Heart right ventricle (tissue), 16 donors: ENCODE measurements around the gene WASF2. TPM values are rescaled to one million over a fixed set of nuclear protein-coding genes. Genes with fewer than 3 reads are reported as not detected.
"Not testable (repeated sequence)": the region's sequence is repeated elsewhere in the genome, so short reads cannot be mapped to it uniquely, and the experiment has no call there.

Experiments
- ATAC-seq, 8 donors: fragments of 200-7000 bp; cut with Tn5 transposase; one replicate each; pipeline ENCODE4 v1.9.1; 2020; ENCODE audit warnings: mild to moderate bottlenecking in 8 of 8, moderate library complexity in 8 of 8, moderate number of reproducible peaks in 1 of 8
- DNase-seq, 2 donors: peaks; one replicate each; pipeline ENCODE4 v3.0.0-alpha.2; 2020
- H3K27ac ChIP-seq, 10 donors: fragments of 200-600 bp; sonication (generic) in 2 of 10; one replicate each; pipeline versions ENCODE4 v1.5.0 to v1.8.0; 2020 to 2022; ENCODE audit warnings: mild to moderate bottlenecking in 3 of 10
- H3K27me3 ChIP-seq, 7 donors: fragments of 200-600 bp; one replicate each; pipeline ENCODE4 v1.8.0; 2021 to 2022; ENCODE audit warnings: mild to moderate bottlenecking in 2 of 7
- H3K36me3 ChIP-seq, 9 donors: fragments of 200-600 bp; sonication (generic) in 1 of 9; one replicate each; pipeline versions ENCODE4 v1.5.0 to v1.8.0; 2020 to 2022; ENCODE audit warnings: mild to moderate bottlenecking in 2 of 9
- H3K4me1 ChIP-seq, 9 donors: fragments of 200-600 bp; sonication (generic) in 1 of 9; one replicate each; pipeline versions ENCODE4 v1.5.0 to v1.8.0; 2020 to 2022; ENCODE audit warnings: mild to moderate bottlenecking in 4 of 9
- H3K4me3 ChIP-seq, 10 donors: fragments of 200-600 bp; sonication (generic) in 2 of 10; one replicate each; pipeline versions ENCODE4 v1.5.0 to v1.8.0; 2020 to 2022; ENCODE audit warnings: mild to moderate bottlenecking in 7 of 10, moderate library complexity in 2 of 10
- H3K9me3 ChIP-seq, 11 donors: fragments of 200-600 bp in 10 of 11; sonication (generic) in 2 of 11; one replicate each; pipeline versions ENCODE4 v1.5.0 to v1.8.0; 2013 to 2022; ENCODE audit warnings: mild to moderate bottlenecking in 2 of 11, control low read depth in 1 of 11, moderate library complexity in 1 of 11
- WGBS, 2 donors: extraction: QIAGEN DNeasy Blood & Tissue Kit; methylation state at CpG; one replicate each; pipeline ENCODE4 v1.1.7; 2013; ENCODE audit warnings: inconsistent platforms in 1 of 2; 5-methylcytosine and 5-hydroxymethylcytosine counted together
- intact Hi-C, 10 donors: fragments of 100-400 bp; cut with DNase I; formaldehyde crosslinking; loops; one replicate each; pipeline versions ENCODE4 v1.11.1 to v1.14.2; 2022
- polyA plus RNA-seq, 2 donors: library from polyadenylated mRNA; stranded (reverse); fragments of 200-250 nt; gene quantifications; one replicate each; pipeline ENCODE4 v1.2.3, GENCODE V29; 2013
- total RNA-seq, 10 donors: library from RNA; stranded (reverse); fragmentation: NEBNext Ultra II Directional in 3 of 10; extraction: Animal tissue kit (Norgen Biotek cat#: 25700) in 3 of 10; gene quantifications; one replicate each; pipeline versions ENCODE4 v1.2.1 to v1.2.4, GENCODE V29; 2021 to 2023
- TF ChIP-seq, protein P1 (sequence below), 9 donors: fragments of 200-600 bp; sonication (generic) in 2 of 9; IDR thresholded peaks; one replicate each; pipeline versions ENCODE4 v1.5.0 to v1.8.0; 2021 to 2022; ENCODE audit warnings: antibody characterized with exemption in 9 of 9, mild to moderate bottlenecking in 5 of 9, moderate library complexity in 1 of 9
- donor health status: Arrhythmogenic right ventricular cardiomyopathy.
- donor health status: ischemic (EF 13 %, LVEDD 7.1; RV severe dilation, severe dysfunction).
- donor health status: healthy with polysubstance abuse.
- donor health status: DM: no; HTN: yes; CAD: no.
- donor health status: DM: no; HTN: no; CAD: no.
- donor health status: ischemic (EF 25% LVEDD 6.9; RV normal size, moderate dysfunction).
- donor health status: ischemic (EF 25% LVEDD 5.7; RV mildly dilated, moderate dysfunction).
- donor health status: healthy.
- donor health status: DM: yes; HTN: yes; CAD: no.
- donor health status: Ischemic cardiomyopathy.
- donor health status: ischemic (EF 35%, LVEDD 5.7; RV mildly dilated, moderate dysfunction).
- donor health status: nonischemic (EF 11% LVEDD 7.7; RV severe dilation, severe dysfunction).
- donor health status: DM: yes; HTN: yes; CAD: no.
- donor health status: PGD.
- donor health status: ischemic (EF 29% LVEDD 5.4; RV normal size, mild dysfunction).
- donor health status: nonischemic (EF 23%, LVEDD 6.1; RV moderate dilation, normal function).

Gene WASF2
- total and polyA plus RNA-seq, 12 donors, result 19.6 to 75.4 (median 50.5) TPM

DNA sequence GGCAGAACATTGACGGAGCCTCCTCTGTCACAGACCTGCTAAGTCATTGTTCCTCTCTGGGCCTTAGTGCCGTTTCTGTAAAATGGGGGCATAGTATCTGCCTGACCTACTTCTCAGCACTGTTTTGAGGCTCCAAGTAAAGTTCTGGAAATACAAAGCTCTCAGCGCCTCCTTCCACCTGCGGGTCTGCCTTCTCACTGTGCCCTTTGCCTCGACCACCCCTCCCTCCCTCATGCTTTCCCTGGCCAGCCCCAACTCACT is 15.4 kb upstream of the WASF2 start:
- DNase-seq (no peak), ATAC-seq (no peak)
- Histone ChIP-seq H3K9me3 (no peaks in the 10 kb centered on the region), H3K27ac (peak overlapping the region; percentile 88 to 99 (median 97)), H3K4me3 (no peak overlapping the region), H3K4me1 (peaks cover 20 to 44% (median 30%) of the 10 kb centered on the region in 9 donors), H3K36me3 (no peaks in the 10 kb centered on the region), H3K27me3 (no peaks in the 10 kb centered on the region)
- TF ChIP-seq, protein P1, sequence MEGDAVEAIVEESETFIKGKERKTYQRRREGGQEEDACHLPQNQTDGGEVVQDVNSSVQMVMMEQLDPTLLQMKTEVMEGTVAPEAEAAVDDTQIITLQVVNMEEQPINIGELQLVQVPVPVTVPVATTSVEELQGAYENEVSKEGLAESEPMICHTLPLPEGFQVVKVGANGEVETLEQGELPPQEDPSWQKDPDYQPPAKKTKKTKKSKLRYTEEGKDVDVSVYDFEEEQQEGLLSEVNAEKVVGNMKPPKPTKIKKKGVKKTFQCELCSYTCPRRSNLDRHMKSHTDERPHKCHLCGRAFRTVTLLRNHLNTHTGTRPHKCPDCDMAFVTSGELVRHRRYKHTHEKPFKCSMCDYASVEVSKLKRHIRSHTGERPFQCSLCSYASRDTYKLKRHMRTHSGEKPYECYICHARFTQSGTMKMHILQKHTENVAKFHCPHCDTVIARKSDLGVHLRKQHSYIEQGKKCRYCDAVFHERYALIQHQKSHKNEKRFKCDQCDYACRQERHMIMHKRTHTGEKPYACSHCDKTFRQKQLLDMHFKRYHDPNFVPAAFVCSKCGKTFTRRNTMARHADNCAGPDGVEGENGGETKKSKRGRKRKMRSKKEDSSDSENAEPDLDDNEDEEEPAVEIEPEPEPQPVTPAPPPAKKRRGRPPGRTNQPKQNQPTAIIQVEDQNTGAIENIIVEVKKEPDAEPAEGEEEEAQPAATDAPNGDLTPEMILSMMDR (IDR thresholded peaks at IDR 0.05), result no peak
- 37 to 51% methylated on average over 5 of the region's 5 CpGs for WGBS, 2 donors
- intact Hi-C loops, result loop anchor here in 3 of 10 donors (2.0 to 10.0 kb wide), 3 partner anchors 15 to 99 kb away; partner anchors contain the start of genes AHDC1 (in 2 of the 3) and WASF2 (in 1 of the 3)

DNA sequence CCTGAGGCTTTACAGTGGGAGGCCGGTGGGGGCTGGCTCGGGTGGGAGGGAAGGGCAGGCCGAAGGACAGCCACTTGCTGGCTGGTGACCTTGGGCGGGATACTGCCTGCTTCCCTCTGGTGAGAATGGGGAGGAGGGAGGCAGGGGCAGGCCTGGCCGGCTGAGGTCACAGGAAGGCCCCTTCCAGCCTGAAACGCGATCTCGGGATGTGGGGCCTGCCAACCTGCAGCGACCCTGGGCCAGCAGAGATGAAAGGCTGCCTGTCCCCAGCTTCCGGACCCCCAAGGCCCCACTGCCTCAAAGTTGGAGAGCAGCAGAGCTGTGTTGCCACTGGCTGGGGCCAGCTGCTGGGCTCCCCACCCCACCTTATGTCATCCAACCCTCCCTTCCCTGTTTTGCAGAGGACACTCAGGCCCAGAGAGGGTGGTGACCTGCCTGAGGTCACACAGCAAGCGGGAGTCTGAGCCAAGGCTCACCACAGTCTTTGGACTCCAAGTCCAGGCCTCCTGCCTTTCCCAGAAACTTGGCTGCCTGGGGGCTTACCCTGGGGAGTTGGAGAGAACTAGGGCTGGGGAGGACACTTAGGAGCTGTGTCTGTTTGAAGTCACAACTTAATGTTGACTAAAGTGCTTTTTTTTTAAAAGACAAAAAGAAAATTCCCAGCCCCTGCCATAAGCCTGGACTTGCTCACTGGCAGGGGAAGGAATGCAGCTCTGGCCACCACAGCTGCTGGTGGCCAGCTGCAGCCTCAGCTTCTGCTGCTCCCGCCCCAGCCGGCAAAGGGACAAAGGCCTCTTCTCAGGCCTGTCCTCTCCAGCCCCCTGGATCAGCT is 14.8 kb upstream of the WASF2 start:
- 11 to 14% methylated on average over 13 of the region's 13 CpGs for WGBS, 2 donors
- Histone ChIP-seq H3K4me1 (peaks cover 20 to 44% (median 30%) of the 10 kb centered on the region in 9 donors), H3K36me3 (no peaks in the 10 kb centered on the region), H3K27ac (peak overlapping the region; percentile 88 to 99 (median 97)), H3K9me3 (no peaks in the 10 kb centered on the region), H3K27me3 (no peaks in the 10 kb centered on the region), H3K4me3 (peak overlapping the region in 4 of 10 donors; percentile 31 to 43 (median 38))
- DNase-seq, result peak; percentile 90 to 93
- TF ChIP-seq, protein P1 (IDR thresholded peaks at IDR 0.05), result peak in 1 of 9 donors; percentile 6
- ATAC-seq, result peak; percentile 93 to 96 (median 94)
- intact Hi-C loops, result loop anchor here in 3 of 10 donors (2.0 to 10.0 kb wide), 3 partner anchors 14 to 100 kb away; partner anchors contain the start of genes AHDC1 (in 3 of the 3) and WASF2 (in 1 of the 3)

DNA sequence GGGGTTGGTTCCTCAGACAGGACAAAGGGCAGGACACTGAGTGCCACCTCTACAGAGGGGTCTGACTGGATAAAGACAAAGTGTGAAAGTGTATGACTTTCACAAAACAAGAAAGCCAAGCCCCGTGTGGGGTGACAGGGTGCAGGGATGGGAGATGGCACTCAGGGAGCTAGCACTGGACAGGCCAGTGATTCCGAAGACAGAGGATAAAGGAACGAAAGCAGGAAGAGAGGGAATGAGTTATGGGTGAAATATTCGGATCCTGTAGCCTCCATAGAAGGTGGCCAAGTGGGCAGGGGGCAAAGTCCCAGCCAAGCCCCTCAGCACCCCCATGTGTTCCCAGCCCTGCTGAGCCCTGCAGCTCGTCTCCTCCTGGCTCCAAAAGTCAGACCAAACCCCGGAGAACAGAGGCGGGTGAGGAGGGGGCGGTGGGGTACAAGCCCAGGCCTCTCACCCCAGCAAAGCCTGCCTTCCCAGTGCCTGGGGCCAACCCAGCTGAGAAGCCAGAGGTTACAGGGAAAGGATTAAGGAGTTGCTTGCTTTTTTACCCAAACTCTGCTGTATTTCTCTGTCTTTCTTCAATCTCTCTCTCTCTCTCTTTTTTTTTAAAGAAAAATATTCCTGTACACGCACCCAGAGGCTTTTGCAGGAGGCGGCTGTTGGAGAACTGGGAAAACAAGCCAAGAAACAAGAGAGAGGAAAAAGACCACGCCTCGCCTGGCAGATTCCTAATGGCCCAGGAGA is 14.0 kb upstream of the WASF2 start:
- Histone ChIP-seq H3K36me3 (no peaks in the 10 kb centered on the region), H3K27me3 (no peaks in the 10 kb centered on the region), H3K4me3 (peak overlapping the region in 9 of 10 donors; percentile 14 to 43 (median 30)), H3K9me3 (no peaks in the 10 kb centered on the region), H3K27ac (peak overlapping the region; percentile 88 to 99 (median 97)), H3K4me1 (peaks cover 20 to 37% (median 28%) of the 10 kb centered on the region in 9 donors)
- peak in 7 of 8 donors; percentile 1 to 23 (median 14) for ATAC-seq
- 12 to 14% methylated on average over 12 of the region's 12 CpGs for WGBS, 2 donors
- intact Hi-C loops, result loop anchor here in 2 of 10 donors (2.0 to 10.0 kb wide), 3 partner anchors 13 to 101 kb away; partner anchors contain the start of genes AHDC1 (in 2 of the 2) and WASF2 (in 1 of the 2)
- TF ChIP-seq, protein P1 (IDR thresholded peaks at IDR 0.05), result no peak
- no peak for DNase-seq

- Histone ChIP-seq H3K27me3 (no peaks in the 10 kb centered on the region), H3K4me1 (peaks cover 20 to 35% (median 28%) of the 10 kb centered on the region in 9 donors), H3K4me3 (no peak overlapping the region), H3K9me3 (no peaks in the 10 kb centered on the region), H3K27ac (peak overlapping the region in 7 of 10 donors; percentile 88 to 98 (median 97)), H3K36me3 (no peaks in the 10 kb centered on the region)
- DNase-seq (no peak), ATAC-seq (no peak)
- intact Hi-C loops, result loop anchor here in 2 of 10 donors (5.0 to 10.0 kb wide), 2 partner anchors 99 to 102 kb away; partner anchors contain the start of gene AHDC1 (in 2 of the 2)
- 96% methylated on average over 2 of the region's 2 CpGs for WGBS, 2 donors
- TF ChIP-seq, protein P1 (IDR thresholded peaks at IDR 0.05), result no peak
Measured at GRCh38 chr1:27503033-27503432, 13.1 kb upstream of the WASF2 start.

DNA sequence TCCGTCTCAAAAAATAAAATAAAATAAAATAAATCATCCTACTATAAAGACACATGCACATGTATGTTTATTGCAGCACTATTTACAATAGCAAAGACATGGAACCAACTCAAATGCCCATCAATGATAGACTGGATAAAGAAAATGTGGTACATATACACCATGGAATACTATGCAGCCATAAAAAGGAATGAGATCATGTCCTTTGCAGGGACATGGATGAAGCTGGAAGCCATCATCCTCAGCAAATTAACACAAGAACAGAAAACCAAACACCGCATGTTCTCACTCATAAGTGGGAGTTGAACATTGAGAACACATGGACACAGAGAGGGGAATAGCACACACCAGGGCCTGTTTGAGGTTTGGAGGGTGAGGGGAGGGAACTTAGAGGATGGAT is 11.2 kb upstream of the WASF2 start:
- not testable (repeated sequence) for H3K36me3 ChIP-seq, H3K9me3 ChIP-seq, H3K4me3 ChIP-seq, DNase-seq, H3K27ac ChIP-seq, H3K27me3 ChIP-seq, ATAC-seq
- 96 to 100% methylated on average over 2 of the region's 2 CpGs for WGBS, 2 donors
- intact Hi-C loops, result loop anchor here in 2 of 10 donors (5.0 to 10.0 kb wide), 2 partner anchors 101 to 104 kb away; partner anchors contain the start of gene AHDC1 (in 2 of the 2)
- peaks cover 25 to 44% (median 37%) of the 10 kb centered on the region in 9 donors for H3K4me1 ChIP-seq
